PC-3 (cell line): ENCODE results near the gene RIT2.

ENCODE experiments used
- EZH2 ChIP-seq: fragments of 300-600 bp; sonication (generic); IDR thresholded peaks from one replicate; pipeline ENCODE4 v1.6.1; 2017; ENCODE audit warnings: antibody characterized with exemption, mild to moderate bottlenecking, low read length; ENCODE audit not compliant: unreplicated experiment
- TF ChIP-seq, protein P1 (sequence below): fragments of 300-600 bp; sonication (generic); conservative IDR thresholded peaks from 2 replicates; pipeline ENCODE4 v1.5.1; 2017; ENCODE audit warnings: antibody characterized with exemption, low read depth, mild to moderate bottlenecking, low read length

DNA sequence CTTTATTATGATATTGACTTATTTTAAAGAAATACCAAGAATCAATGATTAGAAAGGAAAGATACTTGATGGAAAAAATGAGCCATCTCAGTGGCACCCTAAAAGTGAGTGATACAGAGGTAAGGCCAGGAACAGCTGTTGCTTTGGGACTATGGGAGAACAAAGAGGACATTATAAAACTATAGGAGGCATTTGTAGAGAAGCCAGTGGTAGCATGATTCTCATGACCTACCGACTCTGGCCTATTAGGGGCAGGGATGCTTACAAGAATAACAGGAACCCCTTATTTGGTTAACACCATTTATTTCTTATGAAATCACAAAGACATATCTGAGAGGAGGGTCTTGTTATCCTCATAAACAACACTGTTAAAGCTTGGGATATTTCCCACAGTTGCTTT is 162.2 kb downstream of the RIT2 start:
- TF ChIP-seq, protein P1, sequence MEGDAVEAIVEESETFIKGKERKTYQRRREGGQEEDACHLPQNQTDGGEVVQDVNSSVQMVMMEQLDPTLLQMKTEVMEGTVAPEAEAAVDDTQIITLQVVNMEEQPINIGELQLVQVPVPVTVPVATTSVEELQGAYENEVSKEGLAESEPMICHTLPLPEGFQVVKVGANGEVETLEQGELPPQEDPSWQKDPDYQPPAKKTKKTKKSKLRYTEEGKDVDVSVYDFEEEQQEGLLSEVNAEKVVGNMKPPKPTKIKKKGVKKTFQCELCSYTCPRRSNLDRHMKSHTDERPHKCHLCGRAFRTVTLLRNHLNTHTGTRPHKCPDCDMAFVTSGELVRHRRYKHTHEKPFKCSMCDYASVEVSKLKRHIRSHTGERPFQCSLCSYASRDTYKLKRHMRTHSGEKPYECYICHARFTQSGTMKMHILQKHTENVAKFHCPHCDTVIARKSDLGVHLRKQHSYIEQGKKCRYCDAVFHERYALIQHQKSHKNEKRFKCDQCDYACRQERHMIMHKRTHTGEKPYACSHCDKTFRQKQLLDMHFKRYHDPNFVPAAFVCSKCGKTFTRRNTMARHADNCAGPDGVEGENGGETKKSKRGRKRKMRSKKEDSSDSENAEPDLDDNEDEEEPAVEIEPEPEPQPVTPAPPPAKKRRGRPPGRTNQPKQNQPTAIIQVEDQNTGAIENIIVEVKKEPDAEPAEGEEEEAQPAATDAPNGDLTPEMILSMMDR = no peak
- TF ChIP-seq EZH2 = no peak
